ENCODE measurements around the gene PPCS.

GRCh38 chr1:42430286-42431135 is 25.8 kb upstream of the PPCS start:
- TF ChIP-seq POLR2AphosphoS5 (IDR thresholded peaks at IDR 0.05; ENCODE audit: borderline replicate concordance, low read depth, low read length) = no peak
- TF ChIP-seq EZH2 (IDR thresholded peaks at IDR 0.05) = no peak
- TF ChIP-seq FOXP2 (optimal IDR thresholded peaks at IDR 0.05; ENCODE audit: control extremely low read depth, extremely low read length, insufficient read depth) = no peak

Data from SK-N-MC (cell line).